Camera-type eye (tissue), 1 donor: ENCODE results near the gene RPA3. TPM values are rescaled to one million over a fixed set of nuclear protein-coding genes. Genes with fewer than 3 reads are reported as not detected.

Experiments used
- total RNA-seq: library from RNA; depleted of rRNA; stranded (reverse); fragments of >200 nt; gene quantifications from one replicate; pipeline ENCODE4 v1.2.3, GENCODE V29; 2014

Gene RPA3
- 21.8 TPM for total RNA-seq

GRCh38 chr7:7718492-7718891 is at the start of gene RPA3:
RPA3 (minus strand) TSS chr7:7718607; CDS start chr7:7640418, 78,189 bp downstream.

GRCh38 chr7:7640221-7641128 is 77.9 kb downstream of the RPA3 start, which contains the start of gene UMAD1:
UMAD1 (plus strand) TSS chr7:7640752; CDS start chr7:7673372, 32,620 bp downstream.

Other genes starting within 250 kb of the RPA3 start
- gene COL28A1, start 182.7 kb downstream of the RPA3 start, total RNA-seq, result 5.5 TPM
- gene MIOS, start 151.7 kb downstream of the RPA3 start, total RNA-seq, result 125 TPM
- 17.3 TPM for gene UMAD1, start 77.9 kb downstream of the RPA3 start, total RNA-seq